IMR-90 (cell line): ENCODE data around the gene ABHD10. TPM values are rescaled to one million over a fixed set of nuclear protein-coding genes. Genes with fewer than 3 reads are reported as not detected.

Experiments used
- ATAC-seq: fragments of 200-7000 bp; cut with Tn5 transposase; 2 replicates; pipeline ENCODE4 v1.9.1; 2020; ENCODE audit warnings: low read depth, mild to moderate bottlenecking, moderate library complexity
- BruUV-seq: library from RNA; stranded (reverse); fragments of 400-500 nt; replicated peaks from 2 replicates; lab custom pipeline; 2021; lab: Mats Ljungman, UMichigan
- CTCF ChIA-PET: fragments of 300-600 bp; formaldehyde crosslinking; extraction: SDS; loops from one replicate; lab custom pipeline; 2021; ENCODE audit warnings: antibody characterized with exemption; lab: Yijun Ruan, JAX
- POLR2A ChIA-PET: fragments of 300-600 bp; sonication (Branson Sonifier 250); formaldehyde crosslinking; loops from one replicate; lab custom pipeline; 2022; ENCODE audit warnings: antibody characterized with exemption; ENCODE audit not compliant: unreplicated experiment; lab: Charles Lee
- DNase-seq: peaks from one replicate; pipeline ENCODE4 v3.0.0; 2013
- H2AFZ ChIP-seq: replicated peaks from 2 replicates; pipeline ENCODE3; 2013; ENCODE audit warnings: low read length, mild to moderate bottlenecking; ENCODE audit not compliant: poor library complexity
- H2AK5ac ChIP-seq: 2 replicates; pipeline ENCODE4 v1.6.1; 2013; ENCODE audit warnings: low read depth, low read length, inconsistent platforms
- H2AK9ac ChIP-seq: replicated peaks from 2 replicates; pipeline ENCODE3; 2013; ENCODE audit warnings: mild to moderate bottlenecking, low read depth, low read length, moderate library complexity; ENCODE audit not compliant: poor library complexity
- H2BK120ac ChIP-seq: 2 replicates; pipeline ENCODE4 v1.6.1; 2013; ENCODE audit warnings: low read depth, low read length, inconsistent platforms
- H2BK15ac ChIP-seq: 3 replicates; pipeline ENCODE4 v1.6.1; 2013; ENCODE audit warnings: low read depth, low read length, inconsistent platforms
- H2BK20ac ChIP-seq: 2 replicates; pipeline ENCODE4 v1.6.1; 2013; ENCODE audit warnings: low read depth, mild to moderate bottlenecking, inconsistent platforms, low read length, moderate library complexity
- H2BK5ac ChIP-seq: 2 replicates; pipeline ENCODE4 v1.6.1; 2013; ENCODE audit warnings: mild to moderate bottlenecking, low read depth, low read length, inconsistent platforms; ENCODE audit not compliant: poor library complexity, severe bottlenecking
- H3K14ac ChIP-seq: replicated peaks from 2 replicates; pipeline ENCODE4 v1.6.1; 2013; ENCODE audit warnings: low read depth, low read length, inconsistent platforms
- H3K18ac ChIP-seq: 2 replicates; pipeline ENCODE4 v1.6.1; 2013; ENCODE audit warnings: low read depth, low read length, control low read depth
- H3K23ac ChIP-seq: 2 replicates; pipeline ENCODE4 v1.6.1; 2013; ENCODE audit warnings: low read depth, low read length, inconsistent platforms
- H3K27ac ChIP-seq: 2 replicates; pipeline ENCODE4 v1.5.1; 2013; ENCODE audit warnings: mild to moderate bottlenecking, control low read depth, low read length; ENCODE audit not compliant: insufficient read depth
- H3K27me3 ChIP-seq: 2 replicates; pipeline ENCODE4 v1.6.1; 2013; ENCODE audit warnings: low read length; ENCODE audit not compliant: control insufficient read depth, insufficient read depth
- H3K36me3 ChIP-seq: 2 replicates; pipeline ENCODE4 v1.6.1; 2013; ENCODE audit warnings: low read length, mixed read lengths; ENCODE audit not compliant: control insufficient read depth, insufficient read depth
- H3K4ac ChIP-seq: 2 replicates; pipeline ENCODE4 v1.6.1; 2013; ENCODE audit warnings: low read depth, low read length, inconsistent platforms
- H3K4me1 ChIP-seq: 2 replicates; pipeline ENCODE4 v1.6.1; 2013; ENCODE audit warnings: low read length, mixed read lengths; ENCODE audit not compliant: control insufficient read depth, insufficient read depth
- H3K4me2 ChIP-seq: 2 replicates; pipeline ENCODE4 v1.6.1; 2013; ENCODE audit warnings: low read depth, mild to moderate bottlenecking, control low read depth, low read length, moderate library complexity
- H3K4me3 ChIP-seq: 2 replicates; pipeline ENCODE4 v1.5.1; 2013; ENCODE audit warnings: low read depth, mild to moderate bottlenecking, control low read depth, low read length, moderate library complexity; ENCODE audit not compliant: insufficient read depth
- H3K56ac ChIP-seq: 2 replicates; pipeline ENCODE4 v1.6.1; 2013; ENCODE audit warnings: low read length, inconsistent platforms; ENCODE audit not compliant: insufficient read depth; ENCODE audit errors: extremely low read depth
- H3K79me1 ChIP-seq, 2 experiments: 2 replicates each; pipeline ENCODE4 v1.6.1; 2013; ENCODE audit warnings: low read length in 2 of 2, inconsistent platforms in 1 of 2, low read depth in 1 of 2
- H3K9ac ChIP-seq: 2 replicates; pipeline ENCODE4 v1.6.1; 2013; ENCODE audit warnings: low read depth, low read length, control low read depth
- H3K9me1 ChIP-seq: 2 replicates; pipeline ENCODE4 v1.6.1; 2013; ENCODE audit warnings: low read length, inconsistent platforms; ENCODE audit not compliant: insufficient read depth
- H3K9me3 ChIP-seq: 2 replicates; pipeline ENCODE4 v1.6.1; 2013; ENCODE audit warnings: low read length; ENCODE audit not compliant: control insufficient read depth, insufficient read depth
- H4K20me1 ChIP-seq: 2 replicates; pipeline ENCODE4 v1.6.1; 2013; ENCODE audit warnings: low read length, inconsistent platforms; ENCODE audit not compliant: insufficient read depth
- H4K5ac ChIP-seq: 2 replicates; pipeline ENCODE4 v1.6.1; 2013; ENCODE audit warnings: mild to moderate bottlenecking, low read depth, low read length, control low read depth
- H4K8ac ChIP-seq, 2 experiments: 2 replicates each; pipeline ENCODE4 v1.6.1; 2013; ENCODE audit warnings: low read depth in 2 of 2, low read length in 2 of 2, control low read depth in 1 of 2, inconsistent platforms in 1 of 2
- H4K91ac ChIP-seq: 2 replicates; pipeline ENCODE4 v1.6.1; 2013; ENCODE audit warnings: low read depth, low read length, inconsistent platforms; ENCODE audit not compliant: insufficient read depth
- BHLHE40 ChIP-seq: fragments of 150-350 bp; IDR thresholded peaks from 2 replicates; pipeline ENCODE4 v1.6.1; 2016; ENCODE audit warnings: mild to moderate bottlenecking, low read depth, low read length
- CEBPB ChIP-seq: IDR thresholded peaks from 2 replicates; pipeline ENCODE4 v1.6.1; 2012; ENCODE audit warnings: low read depth, low read length, improper control_type of control experiment
- CHD1 ChIP-seq: IDR thresholded peaks from 2 replicates; pipeline ENCODE4 v1.6.1; 2012; ENCODE audit warnings: low read depth, low read length, improper control_type of control experiment
- FOS ChIP-seq: fragments of 150-350 bp; IDR thresholded peaks from 2 replicates; pipeline ENCODE4 v1.6.1; 2016; ENCODE audit warnings: low read depth, low read length
- MAFK ChIP-seq: IDR thresholded peaks from 2 replicates; pipeline ENCODE4 v1.6.1; 2012; ENCODE audit warnings: low read depth, low read length, improper control_type of control experiment
- MAZ ChIP-seq: IDR thresholded peaks from 2 replicates; pipeline ENCODE4 v1.6.1; 2012; ENCODE audit warnings: low read depth, mild to moderate bottlenecking, low read length, improper control_type of control experiment, moderate library complexity, borderline replicate concordance
- MXI1 ChIP-seq: IDR thresholded peaks from 2 replicates; pipeline ENCODE4 v1.6.1; 2012; ENCODE audit warnings: low read depth, mild to moderate bottlenecking, low read length, moderate library complexity, borderline replicate concordance
- NFE2L2 ChIP-seq: fragments of 150-350 bp; IDR thresholded peaks from 2 replicates; pipeline ENCODE4 v1.6.1; 2016; ENCODE audit warnings: low read depth, mild to moderate bottlenecking, low read length
- RAD21 ChIP-seq: IDR thresholded peaks from 2 replicates; pipeline ENCODE4 v1.6.1; 2012; ENCODE audit warnings: low read length, improper control_type of control experiment
- RCOR1 ChIP-seq: IDR thresholded peaks from 2 replicates; pipeline ENCODE4 v1.6.1; 2012; ENCODE audit warnings: mild to moderate bottlenecking, low read length, improper control_type of control experiment; ENCODE audit not compliant: insufficient replicate concordance
- RFX5 ChIP-seq: IDR thresholded peaks from 2 replicates; pipeline ENCODE4 v1.8.0; 2012; ENCODE audit warnings: low read depth, mild to moderate bottlenecking, low read length, moderate library complexity
- SMC3 ChIP-seq: fragments of 150-350 bp; IDR thresholded peaks from 2 replicates; pipeline ENCODE4 v1.6.1; 2016; ENCODE audit warnings: low read depth, mild to moderate bottlenecking, antibody characterized with exemption, low read length, moderate library complexity
- WGBS, 2 experiments: methylation state at CpG; one replicate each; pipeline versions ENCODE4 v1.1.5 to v1.1.7; 2013; ENCODE audit warnings: missing lambda C conversion rate in 2 of 2; ENCODE audit not compliant: insufficient read length in 1 of 2; ENCODE audit errors: extremely low coverage in 2 of 2; 5-methylcytosine and 5-hydroxymethylcytosine counted together
- dilution Hi-C: fragments of 300-500 bp; cut with HindIII; formaldehyde crosslinking; loops from one replicate; pipeline ENCODE4 v1.14.3; 2018; ENCODE audit warnings: low sequenced_read_pairs; ENCODE audit not compliant: unreplicated experiment
- in situ Hi-C: fragments of 300-500 bp; cut with MboI; formaldehyde crosslinking; loops from 3 replicates; pipeline ENCODE4 v1.14.3; 2019; ENCODE audit warnings: low sequenced_read_pairs, inconsistent platforms, mixed read lengths
- intact Hi-C: fragments of 100-400 bp; cut with micrococcal nuclease; formaldehyde crosslinking; loops from 2 replicates; pipeline ENCODE4 v1.10.0; 2022
- polyA plus RNA-seq, 3 experiments: library from polyadenylated mRNA; depleted of rRNA; stranded (reverse); fragments of >200 nt; gene quantifications; 2 replicates each; pipeline ENCODE4 v1.2.3, GENCODE V29; 2012; ENCODE audit warnings: low replicate concordance in 1 of 3
- total RNA-seq: library from RNA; depleted of rRNA; stranded (reverse); fragments of >200 nt; gene quantifications from 2 replicates; pipeline ENCODE4 v1.2.3, GENCODE V29; 2012
- TF ChIP-seq, protein P1 (sequence below): conservative IDR thresholded peaks from 2 replicates; pipeline ENCODE4 v1.5.1; 2012; ENCODE audit warnings: mild to moderate bottlenecking, low read depth, low read length, improper control_type of control experiment
- TF ChIP-seq, protein P2 (sequence below): fragments of 150-350 bp; IDR thresholded peaks from 2 replicates; pipeline ENCODE4 v1.6.1; 2017; ENCODE audit warnings: mild to moderate bottlenecking, antibody characterized with exemption, low read length, low read depth
- TF ChIP-seq, protein P3 (sequence below): fragments of 150-350 bp; IDR thresholded peaks from 2 replicates; pipeline ENCODE4 v1.6.1; 2016; ENCODE audit warnings: low read depth, mild to moderate bottlenecking, low read length, moderate library complexity, borderline replicate concordance

Gene ABHD10
- total and polyA plus RNA-seq, 2 of the 4 experiments (the other 2 are of a cell fraction), result 24.7 to 57.2 TPM

DNA sequence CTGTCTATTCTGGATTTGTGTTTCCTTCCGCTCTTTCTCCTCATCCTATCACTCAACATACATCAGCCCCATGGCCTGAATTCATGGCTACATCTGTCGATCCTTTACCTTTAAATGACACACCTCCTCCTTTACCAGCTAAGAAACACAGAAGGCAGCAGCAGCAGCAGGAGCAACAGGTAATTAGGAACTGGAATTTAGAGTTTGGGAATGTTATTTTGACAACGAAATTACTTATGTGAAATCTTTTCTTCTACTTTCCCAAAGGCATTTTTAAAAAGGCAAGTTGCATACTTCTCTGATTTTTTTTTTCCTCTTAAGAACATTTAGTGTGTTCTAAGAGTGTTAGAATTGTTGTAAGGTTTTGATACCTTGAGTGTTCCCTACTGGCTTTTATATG lies 29.1 kb upstream of the ABHD10 start:
- no CpG with 5 or more reads among the region's 3 CpGs for WGBS, 2 experiments
- Histone ChIP-seq H3K56ac (no peak overlapping the region), H3K4me2 (no peak overlapping the region), H3K27me3 (no peaks in the 10 kb centered on the region), H3K9me1 (peaks cover 9% of the 10 kb centered on the region; the same call in 1 of the 2 replicates), H2AK5ac (no peak overlapping the region), H3K14ac (no peak overlapping the region), H3K18ac (no peak overlapping the region), H2BK5ac (no peak overlapping the region), H2BK120ac (no peak overlapping the region), H3K79me1 (no peaks in the 10 kb centered on the region), H3K9me3 (no peaks in the 10 kb centered on the region), H4K5ac (no peak overlapping the region), H4K8ac (no peak overlapping the region; a peak in 1 of 4 replicates), H3K27ac (no peak overlapping the region), H2BK20ac (no peak overlapping the region), H3K36me3 (peaks cover 11% of the 10 kb centered on the region), H3K4me3 (no peak overlapping the region), H3K4me1 (peaks cover 7% of the 10 kb centered on the region; the same call in 1 of the 2 replicates), H2AFZ (no peak overlapping the region), H4K91ac (no peak overlapping the region), H2BK15ac (no peak overlapping the region), H3K23ac (no peak overlapping the region), H3K4ac (no peak overlapping the region), H2AK9ac (no peak overlapping the region), H4K20me1 (no peaks in the 10 kb centered on the region), H3K9ac (no peak overlapping the region)
- dilution Hi-C loops (loop anchor here (25.0 kb wide), 1 partner anchor 237 kb away; no protein-coding TSS in a partner anchor), in situ Hi-C loops (loop anchor here (25.0 kb wide), 1 partner anchor 362 kb away; the partner anchor contains the start of gene ZBED2), intact Hi-C loops (no loop called here)
- TF ChIP-seq BHLHE40 (no peak), FOS (no peak), MAFK (no peak), CEBPB (no peak), RAD21 (no peak), CHD1 (no peak), SMC3 (no peak), MAZ (no peak), RCOR1 (no peak), MXI1 (no peak), RFX5 (no peak), NFE2L2 (no peak)
- TF ChIP-seq, protein P1, sequence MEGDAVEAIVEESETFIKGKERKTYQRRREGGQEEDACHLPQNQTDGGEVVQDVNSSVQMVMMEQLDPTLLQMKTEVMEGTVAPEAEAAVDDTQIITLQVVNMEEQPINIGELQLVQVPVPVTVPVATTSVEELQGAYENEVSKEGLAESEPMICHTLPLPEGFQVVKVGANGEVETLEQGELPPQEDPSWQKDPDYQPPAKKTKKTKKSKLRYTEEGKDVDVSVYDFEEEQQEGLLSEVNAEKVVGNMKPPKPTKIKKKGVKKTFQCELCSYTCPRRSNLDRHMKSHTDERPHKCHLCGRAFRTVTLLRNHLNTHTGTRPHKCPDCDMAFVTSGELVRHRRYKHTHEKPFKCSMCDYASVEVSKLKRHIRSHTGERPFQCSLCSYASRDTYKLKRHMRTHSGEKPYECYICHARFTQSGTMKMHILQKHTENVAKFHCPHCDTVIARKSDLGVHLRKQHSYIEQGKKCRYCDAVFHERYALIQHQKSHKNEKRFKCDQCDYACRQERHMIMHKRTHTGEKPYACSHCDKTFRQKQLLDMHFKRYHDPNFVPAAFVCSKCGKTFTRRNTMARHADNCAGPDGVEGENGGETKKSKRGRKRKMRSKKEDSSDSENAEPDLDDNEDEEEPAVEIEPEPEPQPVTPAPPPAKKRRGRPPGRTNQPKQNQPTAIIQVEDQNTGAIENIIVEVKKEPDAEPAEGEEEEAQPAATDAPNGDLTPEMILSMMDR, result no peak
- TF ChIP-seq, protein P2, sequence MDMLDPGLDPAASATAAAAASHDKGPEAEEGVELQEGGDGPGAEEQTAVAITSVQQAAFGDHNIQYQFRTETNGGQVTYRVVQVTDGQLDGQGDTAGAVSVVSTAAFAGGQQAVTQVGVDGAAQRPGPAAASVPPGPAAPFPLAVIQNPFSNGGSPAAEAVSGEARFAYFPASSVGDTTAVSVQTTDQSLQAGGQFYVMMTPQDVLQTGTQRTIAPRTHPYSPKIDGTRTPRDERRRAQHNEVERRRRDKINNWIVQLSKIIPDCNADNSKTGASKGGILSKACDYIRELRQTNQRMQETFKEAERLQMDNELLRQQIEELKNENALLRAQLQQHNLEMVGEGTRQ, result no peak
- TF ChIP-seq, protein P3, sequence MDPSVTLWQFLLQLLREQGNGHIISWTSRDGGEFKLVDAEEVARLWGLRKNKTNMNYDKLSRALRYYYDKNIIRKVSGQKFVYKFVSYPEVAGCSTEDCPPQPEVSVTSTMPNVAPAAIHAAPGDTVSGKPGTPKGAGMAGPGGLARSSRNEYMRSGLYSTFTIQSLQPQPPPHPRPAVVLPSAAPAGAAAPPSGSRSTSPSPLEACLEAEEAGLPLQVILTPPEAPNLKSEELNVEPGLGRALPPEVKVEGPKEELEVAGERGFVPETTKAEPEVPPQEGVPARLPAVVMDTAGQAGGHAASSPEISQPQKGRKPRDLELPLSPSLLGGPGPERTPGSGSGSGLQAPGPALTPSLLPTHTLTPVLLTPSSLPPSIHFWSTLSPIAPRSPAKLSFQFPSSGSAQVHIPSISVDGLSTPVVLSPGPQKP, result no peak
- ATAC-seq (no peak), DNase-seq (no peak)
- BruUV-seq, result no TSS peak
- CTCF ChIA-PET, result no interaction called here
- POLR2A ChIA-PET, result no interaction called here
